A549 (cell line): ENCODE results near the gene SLC39A11.

Experiments
- CEBPB ChIP-seq, 2 experiments: fragments of >200 bp in 1 of 2; sonication (Bioruptor Twin) in 1 of 2; formaldehyde crosslinking in 1 of 2; IDR thresholded peaks; 2 replicates each; pipeline ENCODE4 v1.6.1; 2012 to 2016
- CHD2 ChIP-seq: fragments of 150-350 bp; IDR thresholded peaks from 2 replicates; pipeline ENCODE4 v1.6.1; 2014; ENCODE audit warnings: low read length; ENCODE audit not compliant: partially characterized antibody
- CTCF ChIP-seq: fragments of >200 bp; sonication (Bioruptor Twin); formaldehyde crosslinking; IDR thresholded peaks from 3 replicates; pipeline ENCODE4 v1.5.1; 2016
- EP300 ChIP-seq, 2 experiments: fragments of >200 bp; sonication (Bioruptor Twin); formaldehyde crosslinking; IDR thresholded peaks; 2 replicates in 1 of 2; 3 replicates in 1 of 2; pipeline ENCODE4 v1.6.1; 2016 to 2017
- POLR2A ChIP-seq: IDR thresholded peaks from 2 replicates; pipeline ENCODE4 v1.6.1; 2012; ENCODE audit warnings: mild to moderate bottlenecking, low read length
- RAD21 ChIP-seq, 2 experiments: fragments of >200 bp in 1 of 2; sonication (Bioruptor Twin) in 1 of 2; formaldehyde crosslinking in 1 of 2; IDR thresholded peaks in 1 of 2; conservative IDR thresholded peaks in 1 of 2; 2 replicates in 1 of 2; 3 replicates in 1 of 2; pipeline ENCODE4 v1.6.1; 2012 to 2018; ENCODE audit warnings: inconsistent platforms in 1 of 2
- REST ChIP-seq: fragments of 200-600 bp; sonication (generic); IDR thresholded peaks from 2 replicates; pipeline ENCODE4 v1.6.1; 2016; ENCODE audit warnings: antibody characterized with exemption, mild to moderate bottlenecking, moderate library complexity
- RFX5 ChIP-seq: fragments of 450-650 bp; IDR thresholded peaks from 2 replicates; pipeline ENCODE4 v1.7.1; 2014; ENCODE audit warnings: antibody characterized with exemption, mild to moderate bottlenecking, moderate library complexity

- TF ChIP-seq POLR2A (no peak), CTCF (no peak), CHD2 (no peak), EP300 (IDR thresholded peaks at IDR 0.05) (no peak), RFX5 (no peak), RAD21 (conservative IDR thresholded peaks at IDR 0.05 in 1 of 2, IDR thresholded peaks at IDR 0.05 in 1 of 2) (no peak), REST (no peak), CEBPB (IDR thresholded peaks at IDR 0.05) (no peak)
Measured at GRCh38 chr17:72642720-72643119, 449.8 kb downstream of the SLC39A11 start.
